Suprapubic skin (tissue), 3 donors: ENCODE data around the gene TNFRSF19.

Experiments
- POLR2A ChIP-seq, 2 donors: fragments of 450-650 bp; IDR thresholded peaks; one replicate each; pipeline ENCODE4 v1.6.1; 2017; ENCODE audit warnings: antibody characterized with exemption in 2 of 2, mild to moderate bottlenecking in 2 of 2, moderate library complexity in 2 of 2
- TF ChIP-seq, protein P1 (sequence below), 2 donors: fragments of 200-600 bp in 1 of 2; fragments of 450-650 bp in 1 of 2; sonication (generic) in 1 of 2; IDR thresholded peaks; one replicate each; pipeline ENCODE4 v1.5.1; 2016 to 2019; ENCODE audit warnings: antibody characterized with exemption in 2 of 2, mild to moderate bottlenecking in 1 of 2, moderate library complexity in 1 of 2

DNA sequence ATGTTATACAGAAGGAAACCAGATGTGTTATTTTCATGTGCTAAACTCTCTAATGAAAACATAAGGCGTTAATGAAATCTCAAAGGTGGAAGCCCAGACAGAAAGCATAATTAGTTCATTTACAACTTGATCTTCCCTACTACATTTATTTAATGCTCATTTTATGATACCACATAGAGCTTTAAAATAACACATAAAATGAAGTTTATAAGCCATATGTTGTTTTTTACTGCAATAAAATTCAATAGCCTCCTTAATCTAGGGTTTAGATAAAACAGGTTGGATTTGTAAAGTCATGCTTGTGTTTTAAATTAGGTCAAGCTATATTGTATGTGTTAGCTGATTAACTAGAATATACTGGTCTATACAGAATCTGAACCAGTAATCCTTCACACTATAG lies 81.2 kb downstream of the TNFRSF19 start:
- TF ChIP-seq POLR2A (IDR thresholded peaks at IDR 0.05), result no peak
- TF ChIP-seq, protein P1, sequence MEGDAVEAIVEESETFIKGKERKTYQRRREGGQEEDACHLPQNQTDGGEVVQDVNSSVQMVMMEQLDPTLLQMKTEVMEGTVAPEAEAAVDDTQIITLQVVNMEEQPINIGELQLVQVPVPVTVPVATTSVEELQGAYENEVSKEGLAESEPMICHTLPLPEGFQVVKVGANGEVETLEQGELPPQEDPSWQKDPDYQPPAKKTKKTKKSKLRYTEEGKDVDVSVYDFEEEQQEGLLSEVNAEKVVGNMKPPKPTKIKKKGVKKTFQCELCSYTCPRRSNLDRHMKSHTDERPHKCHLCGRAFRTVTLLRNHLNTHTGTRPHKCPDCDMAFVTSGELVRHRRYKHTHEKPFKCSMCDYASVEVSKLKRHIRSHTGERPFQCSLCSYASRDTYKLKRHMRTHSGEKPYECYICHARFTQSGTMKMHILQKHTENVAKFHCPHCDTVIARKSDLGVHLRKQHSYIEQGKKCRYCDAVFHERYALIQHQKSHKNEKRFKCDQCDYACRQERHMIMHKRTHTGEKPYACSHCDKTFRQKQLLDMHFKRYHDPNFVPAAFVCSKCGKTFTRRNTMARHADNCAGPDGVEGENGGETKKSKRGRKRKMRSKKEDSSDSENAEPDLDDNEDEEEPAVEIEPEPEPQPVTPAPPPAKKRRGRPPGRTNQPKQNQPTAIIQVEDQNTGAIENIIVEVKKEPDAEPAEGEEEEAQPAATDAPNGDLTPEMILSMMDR (IDR thresholded peaks at IDR 0.05), result no peak
